K562 (cell line): ENCODE data around the gene SAFB. TPM values are rescaled to one million over a fixed set of nuclear protein-coding genes. Genes with fewer than 3 reads are reported as not detected.

Experiments
- ADNP ChIP-seq: fragments of 200-800 bp; sonication (Bioruptor generic); IDR thresholded peaks from 2 replicates; pipeline ENCODE4 v1.6.1; 2016; ENCODE audit warnings: missing genetic modification characterization, missing compliant biosample characterization
- ASH1L ChIP-seq: fragments of 450-650 bp; IDR thresholded peaks from 2 replicates; pipeline ENCODE4 v1.6.1; 2018; ENCODE audit warnings: borderline replicate concordance, mild to moderate bottlenecking, low read depth; ENCODE audit not compliant: partially characterized antibody
- ATF7 ChIP-seq: fragments of 450-650 bp; IDR thresholded peaks from 2 replicates; pipeline ENCODE4 v1.7.1; 2014; ENCODE audit warnings: mild to moderate bottlenecking, moderate library complexity
- BACH1 ChIP-seq: fragments of 200-800 bp; sonication (Bioruptor generic); IDR thresholded peaks from 2 replicates; pipeline ENCODE4 v1.6.1; 2016; ENCODE audit warnings: missing genetic modification characterization, missing compliant biosample characterization
- DIDO1 ChIP-seq: fragments of 450-650 bp; IDR thresholded peaks from 2 replicates; pipeline ENCODE4 v1.6.1; 2016; ENCODE audit warnings: low read depth, missing biosample characterization, missing genetic modification characterization
- ELF2 ChIP-seq: fragments of 250-450 bp; sonication (Bioruptor Pico); IDR thresholded peaks from 2 replicates; pipeline ENCODE4 v1.5.0; 2021; ENCODE audit warnings: mild to moderate bottlenecking
- FOXP1 ChIP-seq: sonication (generic); formaldehyde crosslinking; IDR thresholded peaks from 2 replicates; pipeline ENCODE4 v1.8.0; 2022; ENCODE audit warnings: mild to moderate bottlenecking, missing genetic modification reagents
- HNRNPLL ChIP-seq: fragments of 200-400 bp; formaldehyde crosslinking; IDR thresholded peaks from 2 replicates; pipeline ENCODE4 v1.6.1; 2017; ENCODE audit warnings: low read length, low read depth, mild to moderate bottlenecking; ENCODE audit not compliant: poor library complexity, severe bottlenecking
- KAT8 ChIP-seq: fragments of 450-650 bp; IDR thresholded peaks from 2 replicates; pipeline ENCODE4 v1.6.1; 2016; ENCODE audit warnings: low read depth, mild to moderate bottlenecking
- L3MBTL2 ChIP-seq: fragments of 450-650 bp; IDR thresholded peaks from 2 replicates; pipeline ENCODE4 v1.6.1; 2016; ENCODE audit warnings: mild to moderate bottlenecking, moderate library complexity
- MEF2A ChIP-seq: IDR thresholded peaks from 2 replicates; pipeline ENCODE4 v1.6.1; 2011; ENCODE audit warnings: low read depth, mild to moderate bottlenecking, low read length, moderate library complexity; ENCODE audit not compliant: control insufficient read depth
- MEIS2 ChIP-seq: fragments of 450-650 bp; IDR thresholded peaks from 2 replicates; pipeline ENCODE4 v1.6.1; 2014; ENCODE audit warnings: mild to moderate bottlenecking; ENCODE audit not compliant: partially characterized antibody
- MYBL2 ChIP-seq, 2 experiments: fragments of 450-650 bp in 1 of 2; sonication (generic) in 1 of 2; formaldehyde crosslinking in 1 of 2; IDR thresholded peaks; 2 replicates each; pipeline versions ENCODE4 v1.6.1 to v1.8.1; 2017 to 2022; ENCODE audit warnings: borderline replicate concordance in 1 of 2, inconsistent platforms in 1 of 2, low read depth in 1 of 2, mild to moderate bottlenecking in 1 of 2, missing genetic modification reagents in 1 of 2, moderate library complexity in 1 of 2
- SLC30A9 ChIP-seq: fragments of 250-450 bp; sonication (Bioruptor Pico); IDR thresholded peaks from 2 replicates; pipeline ENCODE4 v1.8.0; 2022; ENCODE audit warnings: mild to moderate bottlenecking, moderate library complexity
- SMAD1 ChIP-seq: fragments of 150-350 bp; IDR thresholded peaks from 2 replicates; pipeline ENCODE4 v1.6.1; 2014; ENCODE audit warnings: low read length, low read depth; ENCODE audit not compliant: partially characterized antibody
- TAF9B ChIP-seq: fragments of 450-650 bp; IDR thresholded peaks from 2 replicates; pipeline ENCODE4 v1.6.1; 2018; ENCODE audit warnings: mild to moderate bottlenecking; ENCODE audit not compliant: partially characterized antibody
- ZNF134 ChIP-seq: fragments of 250-450 bp; sonication (Bioruptor Pico); conservative IDR thresholded peaks from 2 replicates; pipeline ENCODE4 v1.4.0; 2020
- ZNF311 ChIP-seq: fragments of 250-450 bp; sonication (Bioruptor Pico); IDR thresholded peaks from 2 replicates; pipeline ENCODE4 v1.4.0; 2020; ENCODE audit warnings: mild to moderate bottlenecking, moderate library complexity
- ZNF384 ChIP-seq: IDR thresholded peaks from 2 replicates; pipeline ENCODE4 v1.6.1; 2012; ENCODE audit warnings: low read depth, low read length, improper control_type of control experiment
- ZNF586 ChIP-seq: fragments of 450-650 bp; formaldehyde crosslinking; conservative IDR thresholded peaks from 2 replicates; pipeline ENCODE4 v1.4.0; 2020; ENCODE audit warnings: mild to moderate bottlenecking, moderate library complexity
- polyA plus RNA-seq, 8 experiments: library from polyadenylated mRNA; depleted of rRNA in 4 of 8; stranded (reverse) in 5 of 8; unstranded in 3 of 8; fragments of >200 nt; fragmentation: Nextera tagmentation in 2 of 8; fragmentation: Illumina TruSeq in 1 of 8; extraction: Ambion mirVana in 2 of 8; extraction: Trizol in 1 of 8; gene quantifications; 2 replicates each; pipeline versions ENCODE4 v1.2.1 to v1.2.3, GENCODE V29; 2011 to 2014; ENCODE audit warnings: inconsistent platforms in 1 of 8, missing spikeins in 1 of 8
- total RNA-seq, 7 experiments: library from RNA; depleted of rRNA in 6 of 7; stranded (reverse); fragments of >200 nt in 6 of 7; fragmentation: Illumina TruSeq in 2 of 7; extraction: Trizol in 2 of 7; gene quantifications; 2 replicates each; pipeline versions ENCODE4 v1.2.1 to v1.2.3, GENCODE V29; 2011 to 2021; ENCODE audit warnings: low replicate concordance in 1 of 7
- TF ChIP-seq, protein P1 (sequence below): fragments of 250-450 bp; sonication (Bioruptor Pico); IDR thresholded peaks from 2 replicates; pipeline ENCODE4 v1.5.0; 2021
- TF ChIP-seq, protein P2 (sequence below): sonication (generic); formaldehyde crosslinking; IDR thresholded peaks from 2 replicates; pipeline ENCODE4 v1.5.0; 2020; ENCODE audit warnings: missing genetic modification reagents
- TF ChIP-seq, protein P3 (sequence below): fragments of 450-650 bp; formaldehyde crosslinking; conservative IDR thresholded peaks from 2 replicates; pipeline ENCODE4 v1.4.0; 2022; ENCODE audit warnings: mild to moderate bottlenecking, missing genetic modification characterization
- TF ChIP-seq, protein P4 (sequence below), 2 experiments: fragments of 450-650 bp; conservative IDR thresholded peaks; 2 replicates each; pipeline ENCODE4 v1.6.1; 2017; ENCODE audit warnings: mild to moderate bottlenecking in 2 of 2, moderate library complexity in 2 of 2
- TF ChIP-seq, protein P5 (sequence below): fragments of 250-450 bp; sonication (Bioruptor Pico); IDR thresholded peaks from 2 replicates; pipeline ENCODE4 v1.6.1; 2021; ENCODE audit warnings: mild to moderate bottlenecking

The SAFB gene
- total and polyA plus RNA-seq, 9 of the 15 experiments (the other 6 are each of a cell fraction or from before 2014, with no cell fraction given): 1.1 to 151 (median 83.1) TPM

DNA sequence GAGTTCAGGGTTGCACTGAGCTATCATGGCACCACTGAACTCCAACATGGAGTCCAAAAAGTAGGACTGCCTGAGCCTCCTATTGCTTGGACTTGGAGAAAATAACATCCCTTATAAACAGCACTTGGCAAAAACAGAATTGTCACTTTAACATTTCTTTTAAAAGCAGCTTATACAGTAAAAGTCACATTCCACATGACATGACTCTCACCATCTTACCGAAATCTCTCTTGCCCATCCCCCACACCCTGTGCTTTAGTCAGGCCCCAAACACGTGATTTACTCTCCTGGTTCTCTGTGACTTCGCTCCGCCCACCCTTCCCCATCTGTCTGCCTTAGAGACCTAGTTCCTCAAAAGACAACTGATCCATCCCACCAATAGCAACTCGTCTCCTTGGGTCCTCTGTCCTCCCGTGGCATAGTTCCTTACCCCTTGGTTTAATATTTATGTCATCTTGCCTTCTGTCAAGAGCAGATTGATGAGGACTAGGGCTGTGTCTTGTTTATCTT is 4.6 kb downstream of the SAFB start (continued):
- TF ChIP-seq, protein P1, sequence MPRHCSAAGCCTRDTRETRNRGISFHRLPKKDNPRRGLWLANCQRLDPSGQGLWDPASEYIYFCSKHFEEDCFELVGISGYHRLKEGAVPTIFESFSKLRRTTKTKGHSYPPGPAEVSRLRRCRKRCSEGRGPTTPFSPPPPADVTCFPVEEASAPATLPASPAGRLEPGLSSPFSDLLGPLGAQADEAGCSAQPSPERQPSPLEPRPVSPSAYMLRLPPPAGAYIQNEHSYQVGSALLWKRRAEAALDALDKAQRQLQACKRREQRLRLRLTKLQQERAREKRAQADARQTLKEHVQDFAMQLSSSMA: peak; percentile 60; the same call in 1 of the 2 replicates
- TF ChIP-seq ATF7: peak; percentile 60; the same call in 1 of the 2 replicates
- no peak for TF ChIP-seq ZNF586 (CRISPR knock-in tag)
- TF ChIP-seq, protein P2, sequence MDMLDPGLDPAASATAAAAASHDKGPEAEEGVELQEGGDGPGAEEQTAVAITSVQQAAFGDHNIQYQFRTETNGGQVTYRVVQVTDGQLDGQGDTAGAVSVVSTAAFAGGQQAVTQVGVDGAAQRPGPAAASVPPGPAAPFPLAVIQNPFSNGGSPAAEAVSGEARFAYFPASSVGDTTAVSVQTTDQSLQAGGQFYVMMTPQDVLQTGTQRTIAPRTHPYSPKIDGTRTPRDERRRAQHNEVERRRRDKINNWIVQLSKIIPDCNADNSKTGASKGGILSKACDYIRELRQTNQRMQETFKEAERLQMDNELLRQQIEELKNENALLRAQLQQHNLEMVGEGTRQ: peak; percentile 74
- TF ChIP-seq ELF2 (CRISPR knock-in tag): peak; percentile 88
- TF ChIP-seq, protein P3, sequence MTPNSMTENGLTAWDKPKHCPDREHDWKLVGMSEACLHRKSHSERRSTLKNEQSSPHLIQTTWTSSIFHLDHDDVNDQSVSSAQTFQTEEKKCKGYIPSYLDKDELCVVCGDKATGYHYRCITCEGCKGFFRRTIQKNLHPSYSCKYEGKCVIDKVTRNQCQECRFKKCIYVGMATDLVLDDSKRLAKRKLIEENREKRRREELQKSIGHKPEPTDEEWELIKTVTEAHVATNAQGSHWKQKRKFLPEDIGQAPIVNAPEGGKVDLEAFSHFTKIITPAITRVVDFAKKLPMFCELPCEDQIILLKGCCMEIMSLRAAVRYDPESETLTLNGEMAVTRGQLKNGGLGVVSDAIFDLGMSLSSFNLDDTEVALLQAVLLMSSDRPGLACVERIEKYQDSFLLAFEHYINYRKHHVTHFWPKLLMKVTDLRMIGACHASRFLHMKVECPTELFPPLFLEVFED (CRISPR knock-in tag): peak; percentile 92; the same call in 1 of the 2 replicates
- no peak for TF ChIP-seq MYBL2 (IDR thresholded peaks at IDR 0.05; ENCODE audit: low read depth)
- TF ChIP-seq MYBL2 (CRISPR knock-in tag; IDR thresholded peaks at IDR 0.05; ENCODE audit: borderline replicate concordance): no peak
- TF ChIP-seq ZNF384: no peak
- TF ChIP-seq ADNP: no peak
- peak; percentile 96 for TF ChIP-seq BACH1 (tag)
- TF ChIP-seq ZNF134 (CRISPR knock-in tag): peak; percentile 79
- TF ChIP-seq KAT8: no peak
- no peak for TF ChIP-seq FOXP1 (CRISPR knock-in tag)
- peak; percentile 59 for TF ChIP-seq L3MBTL2
- TF ChIP-seq, protein P4, sequence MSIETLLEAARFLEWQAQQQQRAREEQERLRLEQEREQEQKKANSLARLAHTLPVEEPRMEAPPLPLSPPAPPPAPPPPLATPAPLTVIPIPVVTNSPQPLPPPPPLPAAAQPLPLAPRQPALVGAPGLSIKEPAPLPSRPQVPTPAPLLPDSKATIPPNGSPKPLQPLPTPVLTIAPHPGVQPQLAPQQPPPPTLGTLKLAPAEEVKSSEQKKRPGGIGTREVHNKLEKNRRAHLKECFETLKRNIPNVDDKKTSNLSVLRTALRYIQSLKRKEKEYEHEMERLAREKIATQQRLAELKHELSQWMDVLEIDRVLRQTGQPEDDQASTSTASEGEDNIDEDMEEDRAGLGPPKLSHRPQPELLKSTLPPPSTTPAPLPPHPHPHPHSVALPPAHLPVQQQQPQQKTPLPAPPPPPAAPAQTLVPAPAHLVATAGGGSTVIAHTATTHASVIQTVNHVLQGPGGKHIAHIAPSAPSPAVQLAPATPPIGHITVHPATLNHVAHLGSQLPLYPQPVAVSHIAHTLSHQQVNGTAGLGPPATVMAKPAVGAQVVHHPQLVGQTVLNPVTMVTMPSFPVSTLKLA (conservative IDR thresholded peaks at IDR 0.05): peak; percentile 88 to 91
- no peak for TF ChIP-seq ASH1L
- TF ChIP-seq, protein P5, sequence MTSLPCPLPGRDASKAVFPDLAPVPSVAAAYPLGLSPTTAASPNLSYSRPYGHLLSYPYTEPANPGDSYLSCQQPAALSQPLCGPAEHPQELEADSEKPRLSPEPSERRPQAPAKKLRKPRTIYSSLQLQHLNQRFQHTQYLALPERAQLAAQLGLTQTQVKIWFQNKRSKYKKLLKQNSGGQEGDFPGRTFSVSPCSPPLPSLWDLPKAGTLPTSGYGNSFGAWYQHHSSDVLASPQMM (CRISPR knock-in tag): no peak
- TF ChIP-seq HNRNPLL: no peak
- no peak for TF ChIP-seq MEF2A
- no peak for TF ChIP-seq TAF9B
- TF ChIP-seq ZNF311: peak; percentile 85
- peak; percentile 87 for TF ChIP-seq MEIS2
- peak; percentile 78; the same call in 1 of the 2 replicates for TF ChIP-seq DIDO1
- no peak for TF ChIP-seq SLC30A9 (CRISPR knock-in tag)
- TF ChIP-seq SMAD1: no peak
